SJSA1 (cell line): Measurements from ENCODE around the gene NUP107. TPM values are rescaled to one million over a fixed set of nuclear protein-coding genes. Genes with fewer than 3 reads are reported as not detected.

Experiments
- DNase-seq, 2 experiments: peaks; one replicate each; pipeline ENCODE4 v3.0.0-alpha.2; 2015 to 2020; ENCODE audit warnings: low spot score in 2 of 2, low read depth in 1 of 2
- H3K27ac ChIP-seq: fragments of 250-450 bp; sonication (Bioruptor Pico); 2 replicates; pipeline ENCODE4 v1.5.1; 2020; ENCODE audit warnings: mild to moderate bottlenecking, moderate library complexity
- H3K27me3 ChIP-seq: fragments of 250-450 bp; sonication (Bioruptor Pico); replicated peaks from 2 replicates; pipeline ENCODE4 v1.5.1; 2020; ENCODE audit warnings: mild to moderate bottlenecking, moderate library complexity
- H3K36me3 ChIP-seq: fragments of 250-450 bp; sonication (Bioruptor Pico); 2 replicates; pipeline ENCODE4 v1.5.1; 2020; ENCODE audit warnings: mild to moderate bottlenecking
- H3K4me1 ChIP-seq: fragments of 250-450 bp; sonication (Bioruptor Pico); replicated peaks from 2 replicates; pipeline ENCODE4 v1.6.1; 2021; ENCODE audit warnings: mild to moderate bottlenecking
- H3K4me3 ChIP-seq: fragments of 250-450 bp; sonication (Bioruptor Pico); 2 replicates; pipeline ENCODE4 v1.5.1; 2020; ENCODE audit warnings: mild to moderate bottlenecking
- H3K9me3 ChIP-seq: fragments of 250-450 bp; sonication (Bioruptor Pico); replicated peaks from 2 replicates; pipeline ENCODE4 v1.5.1; 2020; ENCODE audit warnings: mild to moderate bottlenecking
- total RNA-seq: library from RNA; depleted of rRNA; stranded (reverse); fragments of >200 nt; shearing (Covaris generic); gene quantifications from 2 replicates; pipeline ENCODE4 v1.2.3, GENCODE V29; 2014; rRNA removed

The NUP107 gene
- total RNA-seq, 1 experiment from 2014 or later = 93.5 TPM

GRCh38 chr12:68789144-68789878 lies 102.5 kb downstream of the NUP107 start:
- peaks cover 5% of the 10 kb centered on the region for H3K4me1 ChIP-seq
- DNase-seq = peak in 1 of 2 experiments; percentile 87
- H3K36me3 ChIP-seq = no peaks in the 10 kb centered on the region
- H3K27ac ChIP-seq = no peak overlapping the region
- H3K9me3 ChIP-seq = no peaks in the 10 kb centered on the region; the same call in none of the 2 replicates
- H3K27me3 ChIP-seq = peaks cover 62% of the 10 kb centered on the region
- no peak overlapping the region for H3K4me3 ChIP-seq

- DNase-seq = peak; percentile 73 to 93
- peaks cover 5% of the 10 kb centered on the region for H3K9me3 ChIP-seq
- no peak overlapping the region for H3K4me3 ChIP-seq
- H3K4me1 ChIP-seq = peaks cover 8% of the 10 kb centered on the region
- peaks cover 65% of the 10 kb centered on the region for H3K27me3 ChIP-seq
- H3K36me3 ChIP-seq = no peaks in the 10 kb centered on the region; the same call in 1 of the 2 replicates
- H3K27ac ChIP-seq = no peak overlapping the region
These were observed 103.5 kb downstream of the NUP107 start for GRCh38 chr12:68790081-68790951.

- H3K4me1 ChIP-seq = peaks cover 8% of the 10 kb centered on the region
- peaks cover 5% of the 10 kb centered on the region for H3K9me3 ChIP-seq
These were observed 104.1 kb downstream of the NUP107 start for GRCh38 chr12:68790952-68791234.

DNA sequence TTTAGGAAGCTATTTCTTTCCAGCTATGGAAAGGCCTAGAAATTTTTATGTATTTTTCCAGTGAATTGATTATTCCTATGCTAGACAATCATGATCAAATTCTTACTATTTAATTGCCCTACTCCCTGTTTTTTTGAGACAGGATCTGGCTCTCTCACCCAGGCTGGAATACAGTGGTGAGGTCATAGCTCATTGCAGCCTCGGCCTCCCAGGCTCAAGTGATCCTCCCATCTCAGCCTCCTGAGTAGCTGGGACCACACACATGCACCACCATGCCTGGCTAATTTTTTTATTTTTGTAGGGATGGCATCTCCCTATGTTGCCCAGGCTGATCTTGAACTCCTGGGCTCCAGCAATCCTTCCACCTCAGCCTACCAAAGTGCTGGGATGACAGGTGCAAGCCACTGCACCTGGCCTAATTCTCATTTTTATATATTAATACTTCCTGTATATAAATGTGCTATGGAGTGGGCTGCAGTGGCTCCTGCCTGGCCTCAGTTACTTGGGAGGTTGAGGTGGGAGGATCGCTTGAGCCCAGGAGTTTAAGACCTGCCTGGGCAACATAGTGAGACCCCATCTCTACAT lies 105.2 kb downstream of the NUP107 start:
- peaks cover 7% of the 10 kb centered on the region for H3K9me3 ChIP-seq
- H3K36me3 ChIP-seq = no peaks in the 10 kb centered on the region; the same call in 1 of the 2 replicates
- no peak overlapping the region for H3K4me3 ChIP-seq
- peaks cover 12% of the 10 kb centered on the region for H3K4me1 ChIP-seq
- H3K27me3 ChIP-seq = peaks cover 55% of the 10 kb centered on the region
- H3K27ac ChIP-seq = no peak overlapping the region
- DNase-seq = peak; percentile 72 to 91

More at GRCh38 chr12:68790952-68791234, 104.1 kb downstream of the NUP107 start:
- Histone ChIP-seq H3K36me3 (no peaks in the 10 kb centered on the region; the same call in 1 of the 2 replicates), H3K27ac (no peak overlapping the region), H3K27me3 (peaks cover 59% of the 10 kb centered on the region), H3K4me3 (no peak overlapping the region)
- no peak for DNase-seq

GRCh38 chr12:68792952-68793351 lies 106.2 kb downstream of the NUP107 start:
- Histone ChIP-seq H3K27me3 (peaks cover 56% of the 10 kb centered on the region), H3K4me1 (peaks cover 12% of the 10 kb centered on the region), H3K9me3 (peaks cover 7% of the 10 kb centered on the region), H3K36me3 (no peaks in the 10 kb centered on the region; the same call in 1 of the 2 replicates), H3K4me3 (no peak overlapping the region), H3K27ac (no peak overlapping the region)
- peak in 1 of 2 experiments; percentile 92 for DNase-seq

DNA sequence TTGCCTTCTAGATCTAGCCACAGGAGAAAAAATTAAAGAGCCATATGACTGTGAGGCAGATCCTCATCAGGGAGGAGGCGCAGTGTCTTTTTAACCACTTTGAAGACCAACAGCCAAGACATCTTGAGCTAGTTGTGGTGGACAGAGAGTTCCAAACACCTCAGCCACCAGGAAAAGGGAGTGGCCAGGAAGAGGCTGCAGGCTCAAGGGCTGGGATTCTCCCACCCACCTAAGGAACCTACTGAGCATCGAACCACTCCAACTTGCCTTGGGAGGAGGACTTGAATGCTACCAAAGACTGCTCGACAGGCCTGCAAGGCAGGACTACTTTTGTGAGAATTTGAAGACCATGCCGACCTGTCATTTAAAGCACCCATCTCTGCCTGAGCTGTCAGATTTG lies 106.7 kb downstream of the NUP107 start:
- H3K27me3 ChIP-seq = peaks cover 52% of the 10 kb centered on the region
- no peak overlapping the region for H3K27ac ChIP-seq
- H3K4me3 ChIP-seq = no peak overlapping the region
- peak in 1 of 2 experiments; percentile 92 for DNase-seq
- peaks cover 7% of the 10 kb centered on the region for H3K9me3 ChIP-seq
- H3K4me1 ChIP-seq = peaks cover 12% of the 10 kb centered on the region
- no peaks in the 10 kb centered on the region; the same call in 1 of the 2 replicates for H3K36me3 ChIP-seq

- DNase-seq = peak in 1 of 2 experiments; percentile 95
- H3K4me3 ChIP-seq = no peak overlapping the region
These were observed 107.3 kb downstream of the NUP107 start for GRCh38 chr12:68793975-68794652.

DNA sequence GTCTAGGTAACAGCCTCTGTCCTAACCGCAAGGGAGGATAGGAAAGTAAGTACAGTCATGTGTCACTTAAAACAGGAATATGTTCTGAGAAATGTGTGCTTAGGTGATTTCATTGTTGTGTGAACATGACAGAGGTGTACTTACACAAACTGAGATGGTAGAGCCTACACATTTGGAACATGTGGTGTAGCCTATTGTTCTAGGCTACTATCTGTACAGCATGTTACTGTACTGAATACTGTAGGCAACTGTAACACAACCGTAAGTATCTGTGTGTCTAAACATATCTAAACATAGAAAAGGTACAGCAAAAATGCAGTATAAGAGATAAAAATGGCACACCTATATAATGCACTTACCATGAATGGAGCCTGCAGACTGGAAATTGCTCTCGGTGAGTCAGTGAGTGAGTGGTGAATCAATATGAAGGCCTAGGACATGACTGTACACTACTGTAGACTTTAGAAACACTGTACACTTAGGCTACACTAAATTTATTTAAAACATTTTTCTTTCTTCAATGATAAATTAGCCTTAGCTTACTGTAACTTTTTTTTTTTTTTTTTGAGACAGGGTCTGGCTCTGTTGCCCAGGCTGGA lies 108.0 kb downstream of the NUP107 start:
- peaks cover 19% of the 10 kb centered on the region for H3K9me3 ChIP-seq
- peaks cover 12% of the 10 kb centered on the region for H3K4me1 ChIP-seq
- no peak overlapping the region for H3K27ac ChIP-seq
- no peaks in the 10 kb centered on the region; the same call in 1 of the 2 replicates for H3K36me3 ChIP-seq
- H3K4me3 ChIP-seq = no peak overlapping the region
- peaks cover 53% of the 10 kb centered on the region for H3K27me3 ChIP-seq
- peak in 1 of 2 experiments; percentile 93 for DNase-seq

More at GRCh38 chr12:68793975-68794652, 107.3 kb downstream of the NUP107 start:
- no peak overlapping the region for H3K27ac ChIP-seq
- peaks cover 51% of the 10 kb centered on the region for H3K27me3 ChIP-seq
- peaks cover 12% of the 10 kb centered on the region for H3K4me1 ChIP-seq
- no peaks in the 10 kb centered on the region; the same call in 1 of the 2 replicates for H3K36me3 ChIP-seq
- peaks cover 12% of the 10 kb centered on the region for H3K9me3 ChIP-seq

Other genes starting within 250 kb of the NUP107 start
- 257 and 334 TPM in 2 replicates for gene RAP1B, start 76.1 kb upstream of the NUP107 start, total RNA-seq
- 0.63 and 4.9 TPM in 2 replicates for gene SLC35E3, start 59.2 kb downstream of the NUP107 start, total RNA-seq
- 2,133 and 2,408 TPM in 2 replicates for gene MDM2, start 121.2 kb downstream of the NUP107 start, total RNA-seq
- 72.6 and 74.4 TPM in 2 replicates for gene CPM, start 246.2 kb downstream of the NUP107 start, total RNA-seq